ENCODE measurements around the gene TAGLN2. TPM values are rescaled to one million over a fixed set of nuclear protein-coding genes. Genes with fewer than 3 reads are reported as not detected.

Gene TAGLN2
- total RNA-seq, 1 donor from 2014 or later: 3.9 TPM

DNA sequence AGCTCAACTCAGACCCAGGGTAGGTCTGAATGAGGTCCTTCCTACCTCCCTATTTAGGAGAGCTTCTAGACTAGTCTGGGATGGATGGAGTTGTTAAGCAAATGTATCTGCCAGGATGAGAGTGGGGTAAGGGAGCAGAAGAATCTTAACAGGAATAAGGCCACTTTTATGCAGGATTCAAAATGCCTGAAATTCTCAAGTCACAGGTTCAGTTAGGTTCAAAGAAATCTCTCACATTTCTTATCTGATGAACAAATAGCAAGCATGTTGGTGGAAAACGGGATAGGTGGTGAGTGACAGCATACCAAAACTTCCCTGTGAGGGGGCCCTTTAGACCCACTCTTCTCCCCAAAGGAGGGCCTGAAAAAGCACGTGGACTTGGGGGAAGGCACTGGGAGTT, 25.7 kb upstream of the TAGLN2 start:
- H3K27me3 ChIP-seq: no peaks in the 10 kb centered on the region
- Mint-ChIP-seq H3K9me3 (no peaks in the 10 kb centered on the region), H3K27me3 (ENCODE audit: insufficient read depth, low read depth) (peaks cover 13% of the 10 kb centered on the region), H3K27ac (no peak overlapping the region), H3K36me3 (no peaks in the 10 kb centered on the region), H3K4me3 (no peak overlapping the region), H3K4me1 (peaks cover 6% of the 10 kb centered on the region)
- no peaks in the 10 kb centered on the region for H3K9me3 ChIP-seq (ENCODE audit: low read depth)
- peaks cover 4% of the 10 kb centered on the region for H3F3A ChIP-seq (ENCODE audit: low read depth)
- H3K4me1 ChIP-seq: peaks cover 7% of the 10 kb centered on the region
- H3K79me2 ChIP-seq (ENCODE audit: low read depth): no peaks in the 10 kb centered on the region
- H3K36me3 ChIP-seq: no peaks in the 10 kb centered on the region
- DNase-seq (ENCODE audit: low spot score): no peak
- no peaks in the 10 kb centered on the region for H4K20me1 ChIP-seq (ENCODE audit: low read depth)
- TF ChIP-seq, protein P1, sequence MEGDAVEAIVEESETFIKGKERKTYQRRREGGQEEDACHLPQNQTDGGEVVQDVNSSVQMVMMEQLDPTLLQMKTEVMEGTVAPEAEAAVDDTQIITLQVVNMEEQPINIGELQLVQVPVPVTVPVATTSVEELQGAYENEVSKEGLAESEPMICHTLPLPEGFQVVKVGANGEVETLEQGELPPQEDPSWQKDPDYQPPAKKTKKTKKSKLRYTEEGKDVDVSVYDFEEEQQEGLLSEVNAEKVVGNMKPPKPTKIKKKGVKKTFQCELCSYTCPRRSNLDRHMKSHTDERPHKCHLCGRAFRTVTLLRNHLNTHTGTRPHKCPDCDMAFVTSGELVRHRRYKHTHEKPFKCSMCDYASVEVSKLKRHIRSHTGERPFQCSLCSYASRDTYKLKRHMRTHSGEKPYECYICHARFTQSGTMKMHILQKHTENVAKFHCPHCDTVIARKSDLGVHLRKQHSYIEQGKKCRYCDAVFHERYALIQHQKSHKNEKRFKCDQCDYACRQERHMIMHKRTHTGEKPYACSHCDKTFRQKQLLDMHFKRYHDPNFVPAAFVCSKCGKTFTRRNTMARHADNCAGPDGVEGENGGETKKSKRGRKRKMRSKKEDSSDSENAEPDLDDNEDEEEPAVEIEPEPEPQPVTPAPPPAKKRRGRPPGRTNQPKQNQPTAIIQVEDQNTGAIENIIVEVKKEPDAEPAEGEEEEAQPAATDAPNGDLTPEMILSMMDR (IDR thresholded peaks at IDR 0.05): no peak
- no peak for TF ChIP-seq EZH2phosphoT487 (IDR thresholded peaks at IDR 0.05)
- TF ChIP-seq EZH2 (IDR thresholded peaks at IDR 0.05): no peak
- no peak overlapping the region for H2AFZ ChIP-seq (replicated peaks)
- no peak overlapping the region for H3K27ac ChIP-seq
- no peak overlapping the region for H3K4me2 ChIP-seq
- no peak overlapping the region for H3K4me3 ChIP-seq
- no peak overlapping the region for H3K9ac ChIP-seq

DNA sequence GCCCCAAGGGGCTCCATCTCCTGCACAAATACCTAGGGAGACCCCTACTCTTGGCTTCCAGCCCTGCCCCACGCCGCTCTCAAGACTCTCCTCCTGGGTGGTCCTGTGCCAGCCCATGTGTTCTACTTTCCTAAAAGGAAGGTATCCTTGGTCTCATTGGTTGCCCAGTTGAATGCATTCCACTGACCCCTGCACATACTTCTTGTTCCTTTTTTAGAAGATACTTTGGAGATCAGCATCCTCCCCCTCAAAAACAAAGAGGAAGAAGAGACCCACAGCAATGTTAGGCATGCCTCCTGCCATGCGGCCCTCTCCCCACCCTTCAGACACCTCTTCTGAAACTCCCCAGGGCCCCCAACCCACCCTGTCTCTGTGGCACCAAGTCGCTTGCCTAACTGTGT, 24.7 kb upstream of the TAGLN2 start:
- no peaks in the 10 kb centered on the region for H3K9me3 Mint-ChIP-seq
- peaks cover 8% of the 10 kb centered on the region for H3K4me1 ChIP-seq
- no peaks in the 10 kb centered on the region for H4K20me1 ChIP-seq (ENCODE audit: low read depth)
- peaks cover 3% of the 10 kb centered on the region for H3K79me2 ChIP-seq (ENCODE audit: low read depth)
- H3K36me3 Mint-ChIP-seq: no peaks in the 10 kb centered on the region
- no peak overlapping the region for H3K27ac ChIP-seq
- H3K4me3 ChIP-seq: no peak overlapping the region
- no peak overlapping the region for H3K27ac Mint-ChIP-seq
- H3K4me3 Mint-ChIP-seq: no peak overlapping the region
- H3K27me3 Mint-ChIP-seq (ENCODE audit: insufficient read depth, low read depth): peaks cover 14% of the 10 kb centered on the region
- no peak overlapping the region for H3K4me2 ChIP-seq
- no peak overlapping the region for H2AFZ ChIP-seq (replicated peaks)
- H3K4me1 Mint-ChIP-seq: peaks cover 10% of the 10 kb centered on the region
- no peaks in the 10 kb centered on the region for H3K9me3 ChIP-seq (ENCODE audit: low read depth)
- H3F3A ChIP-seq (ENCODE audit: low read depth): peaks cover 4% of the 10 kb centered on the region
- no peak for TF ChIP-seq EZH2phosphoT487 (IDR thresholded peaks at IDR 0.05)
- no peaks in the 10 kb centered on the region for H3K27me3 ChIP-seq
- H3K9ac ChIP-seq: no peak overlapping the region
- DNase-seq (ENCODE audit: low spot score): no peak
- no peaks in the 10 kb centered on the region for H3K36me3 ChIP-seq

DNA sequence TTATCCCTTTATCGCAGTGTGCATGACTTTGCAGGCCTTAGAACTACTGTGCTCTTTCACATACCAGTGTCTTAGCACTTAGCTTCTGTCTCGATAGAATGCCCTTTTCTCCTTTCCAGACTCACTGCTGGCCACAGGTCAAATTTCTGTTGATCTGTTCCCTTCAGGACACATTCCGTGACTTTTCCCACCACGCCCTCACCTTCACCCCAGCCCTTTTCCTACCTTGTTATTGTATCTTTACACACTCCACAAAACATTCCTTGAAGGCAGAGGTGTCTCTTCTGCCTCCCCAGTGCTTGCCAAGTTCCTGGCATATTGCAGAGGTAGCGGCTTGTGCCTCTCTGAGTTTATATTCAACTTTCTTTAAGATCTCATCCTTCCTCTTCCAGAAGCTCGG, 23.8 kb upstream of the TAGLN2 start:
- Mint-ChIP-seq H3K36me3 (peaks cover 2% of the 10 kb centered on the region), H3K27ac (no peak overlapping the region), H3K27me3 (ENCODE audit: insufficient read depth, low read depth) (peaks cover 15% of the 10 kb centered on the region), H3K9me3 (no peaks in the 10 kb centered on the region), H3K4me3 (no peak overlapping the region), H3K4me1 (peaks cover 15% of the 10 kb centered on the region)
- Histone ChIP-seq H3K4me1 (peaks cover 16% of the 10 kb centered on the region), H4K20me1 (ENCODE audit: low read depth) (no peaks in the 10 kb centered on the region), H3K27ac (no peak overlapping the region), H3K79me2 (ENCODE audit: low read depth) (peaks cover 11% of the 10 kb centered on the region), H3K4me2 (no peak overlapping the region), H2AFZ (replicated peaks) (no peak overlapping the region), H3K27me3 (no peaks in the 10 kb centered on the region), H3F3A (ENCODE audit: low read depth) (peaks cover 4% of the 10 kb centered on the region), H3K36me3 (no peaks in the 10 kb centered on the region), H3K9ac (no peak overlapping the region), H3K9me3 (ENCODE audit: low read depth) (no peaks in the 10 kb centered on the region), H3K4me3 (no peak overlapping the region)
- TF ChIP-seq, protein P1 (IDR thresholded peaks at IDR 0.05): no peak
- no peak for DNase-seq (ENCODE audit: low spot score)

DNA sequence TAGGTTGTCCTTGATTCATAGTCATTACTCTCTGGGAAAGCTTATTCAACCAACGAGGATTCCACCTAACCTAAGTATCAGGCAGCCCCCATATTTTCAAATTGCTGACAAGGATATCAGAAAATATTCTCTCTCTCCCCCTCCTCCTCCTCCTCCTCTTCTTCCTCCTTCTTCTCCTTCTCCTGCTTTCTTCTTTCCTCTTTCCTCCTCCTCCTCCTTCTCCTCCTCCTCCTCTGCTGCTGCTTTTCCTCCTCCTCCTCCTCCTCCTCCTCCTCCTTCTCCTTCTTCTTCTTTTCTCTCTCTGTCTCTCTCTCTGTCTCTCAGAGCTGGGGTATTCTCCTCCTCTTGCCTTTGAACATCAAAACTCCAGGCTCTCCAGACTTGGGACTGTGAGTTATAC, 22.6 kb upstream of the TAGLN2 start:
- no peaks in the 10 kb centered on the region for H3K27me3 ChIP-seq
- no peak overlapping the region for H3K9ac ChIP-seq
- H3K79me2 ChIP-seq (ENCODE audit: low read depth): peaks cover 21% of the 10 kb centered on the region
- Mint-ChIP-seq H3K4me1 (peaks cover 24% of the 10 kb centered on the region), H3K27ac (no peak overlapping the region), H3K9me3 (no peaks in the 10 kb centered on the region), H3K4me3 (peak overlapping the region; percentile 50), H3K36me3 (peaks cover 2% of the 10 kb centered on the region), H3K27me3 (ENCODE audit: insufficient read depth, low read depth) (peaks cover 12% of the 10 kb centered on the region)
- peaks cover 25% of the 10 kb centered on the region for H3K4me1 ChIP-seq
- DNase-seq (ENCODE audit: low spot score): no peak
- H3K9me3 ChIP-seq (ENCODE audit: low read depth): no peaks in the 10 kb centered on the region
- H4K20me1 ChIP-seq (ENCODE audit: low read depth): no peaks in the 10 kb centered on the region
- H2AFZ ChIP-seq (replicated peaks): no peak overlapping the region
- H3K36me3 ChIP-seq: no peaks in the 10 kb centered on the region
- H3K4me2 ChIP-seq: no peak overlapping the region
- H3K4me3 ChIP-seq: no peak overlapping the region
- peaks cover 4% of the 10 kb centered on the region for H3F3A ChIP-seq (ENCODE audit: low read depth)
- H3K27ac ChIP-seq: no peak overlapping the region
- no peak for TF ChIP-seq EZH2phosphoT487 (IDR thresholded peaks at IDR 0.05)
- TF ChIP-seq, protein P1 (IDR thresholded peaks at IDR 0.05): no peak
- no peak for TF ChIP-seq EZH2 (IDR thresholded peaks at IDR 0.05)
